Kidney (tissue), 14 donors: ENCODE data around the gene SRBD1. TPM values are rescaled to one million over a fixed set of nuclear protein-coding genes. Genes with fewer than 3 reads are reported as not detected.
A peak's percentile ranks its signal among the peaks of the same experiment; 100 is the strongest.
"Not testable (repeated sequence)": the region's sequence is repeated elsewhere in the genome, so short reads cannot be mapped to it uniquely, and the experiment has no call there.

ENCODE experiments used
- DNase-seq, 5 donors: peaks; one replicate each; pipeline ENCODE4 v3.0.0-alpha.2; 2013 to 2020
- FAIRE-seq: peaks from 2 replicates; lab custom pipeline; 2012; peaks lifted over from hg19 to GRCh38; lab: Jason Lieb, UNC
- H3K27ac ChIP-seq, 2 donors: one replicate each; pipeline ENCODE4 v1.7.0; 2013; ENCODE audit warnings: low read depth in 2 of 2, low read length in 2 of 2, inconsistent platforms in 1 of 2
- H3K27me3 ChIP-seq: one replicate; pipeline ENCODE4 v1.7.1; 2013; ENCODE audit warnings: low read length, inconsistent platforms; ENCODE audit not compliant: control insufficient read depth, insufficient read depth
- H3K36me3 ChIP-seq, 3 donors: one replicate each; pipeline versions ENCODE4 v1.7.0 to v1.7.1; 2013; ENCODE audit warnings: low read length in 3 of 3, control low read depth in 1 of 3, inconsistent platforms in 1 of 3; ENCODE audit not compliant: insufficient read depth in 3 of 3, control insufficient read depth in 2 of 3
- H3K4me1 ChIP-seq, 3 donors: one replicate each; pipeline versions ENCODE4 v1.7.0 to v1.7.1; 2013; ENCODE audit warnings: low read length in 3 of 3, inconsistent platforms in 1 of 3, low read depth in 1 of 3; ENCODE audit not compliant: control insufficient read depth in 2 of 3, insufficient read depth in 2 of 3
- H3K4me3 ChIP-seq, 3 donors: one replicate each; pipeline versions ENCODE4 v1.7.0 to v1.8.1; 2013; ENCODE audit warnings: low read length in 3 of 3, control low read depth in 1 of 3, inconsistent platforms in 1 of 3
- H3K9ac ChIP-seq, 3 donors: one replicate each; pipeline versions ENCODE4 v1.7.0 to v1.7.1; 2013; ENCODE audit warnings: low read length in 3 of 3, control low read depth in 1 of 3, inconsistent platforms in 1 of 3
- H3K9me3 ChIP-seq, 3 donors: one replicate each; pipeline versions ENCODE4 v1.7.0 to v1.7.1; 2013; ENCODE audit warnings: low read length in 3 of 3, control low read depth in 1 of 3, inconsistent platforms in 1 of 3; ENCODE audit not compliant: control insufficient read depth in 2 of 3, insufficient read depth in 1 of 3
- CTCF ChIP-seq: IDR thresholded peaks from 3 replicates; pipeline ENCODE4 v1.5.1; 2012; ENCODE audit warnings: mild to moderate bottlenecking, moderate library complexity, borderline replicate concordance; ENCODE audit not compliant: insufficient read depth; ENCODE audit errors: extremely low read depth
- intact Hi-C: fragments of 100-400 bp; cut with DNase I; formaldehyde crosslinking; loops from one replicate; pipeline ENCODE4 v1.11.1; 2022
- polyA plus RNA-seq: library from polyadenylated mRNA; stranded (reverse); fragments of 350-450 nt; fragmentation: Illumina TruSeq; extraction: RNeasy Lipid Tissue Mini Kit (QIAGEN cat#74804); gene quantifications from one replicate; pipeline ENCODE4 v1.2.3, GENCODE V29; 2014; ENCODE audit warnings: low read depth, low replicate concordance; ENCODE audit not compliant: insufficient read depth
- total RNA-seq: library from RNA; stranded (reverse); fragmentation: NEBNext Ultra II Directional; extraction: Animal tissue kit (Norgen Biotek cat#: 25700); gene quantifications from one replicate; pipeline ENCODE4 v1.2.1, GENCODE V29; 2021
- donor health status: control.
- donor health status: control.
- donor health status: control.
- donor health status: control.
- donor health status: control.
- donor health status: DM: yes; HTN: yes; CAD: no.
- donor health status: Normal renal cell carcinoma (clear cell type).

The SRBD1 gene
- total and polyA plus RNA-seq, 2 donors from 2014 or later, result 5.4 to 19.5 TPM

- TF ChIP-seq CTCF, result no peak
- no peaks in the 10 kb centered on the region for H3K4me1 ChIP-seq
- H3K9ac ChIP-seq, result no peak overlapping the region
- intact Hi-C loops, result no loop called here
- no peaks in the 10 kb centered on the region for H3K36me3 ChIP-seq
- DNase-seq (no peak), FAIRE-seq (no peak)
- no peaks in the 10 kb centered on the region for H3K27me3 ChIP-seq
- H3K27ac ChIP-seq, result no peak overlapping the region
- no peaks in the 10 kb centered on the region for H3K9me3 ChIP-seq
- no peak overlapping the region for H3K4me3 ChIP-seq
Observed at GRCh38 chr2:45435316-45435715, 175.8 kb downstream of the SRBD1 start.

- Histone ChIP-seq H3K9ac (no peak overlapping the region), H3K4me1 (no peaks in the 10 kb centered on the region), H3K27ac (no peak overlapping the region), H3K36me3 (no peaks in the 10 kb centered on the region), H3K4me3 (no peak overlapping the region), H3K27me3 (no peaks in the 10 kb centered on the region), H3K9me3 (no peaks in the 10 kb centered on the region)
- intact Hi-C loops, result no loop called here
- TF ChIP-seq CTCF, result no peak
- no peak for DNase-seq
- no peak for FAIRE-seq
Observed at GRCh38 chr2:45433363-45433762, 177.7 kb downstream of the SRBD1 start.

- Histone ChIP-seq H3K36me3 (no peaks in the 10 kb centered on the region), H3K9me3 (no peaks in the 10 kb centered on the region), H3K27ac (no peak overlapping the region), H3K4me3 (no peak overlapping the region), H3K27me3 (no peaks in the 10 kb centered on the region), H3K9ac (no peak overlapping the region), H3K4me1 (no peaks in the 10 kb centered on the region)
- intact Hi-C loops, result no loop called here
- no peak for TF ChIP-seq CTCF
- DNase-seq (no peak), FAIRE-seq (no peak)
Observed at GRCh38 chr2:45432406-45432805, 178.7 kb downstream of the SRBD1 start.

GRCh38 chr2:45426025-45426424 lies 185.0 kb downstream of the SRBD1 start:
- H3K27me3 ChIP-seq, H3K9ac ChIP-seq, H3K36me3 ChIP-seq, H3K27ac ChIP-seq, H3K4me3 ChIP-seq, FAIRE-seq, H3K9me3 ChIP-seq, H3K4me1 ChIP-seq, intact Hi-C loops: not testable (repeated sequence)
- peak in 1 of 5 donors; percentile 35 for DNase-seq
